Brain pericyte (primary cell): ENCODE results near the gene VAV2.
"Not testable (repeated sequence)": the region's sequence is repeated elsewhere in the genome, so short reads cannot be mapped to it uniquely, and the experiment has no call there.

Experiments used
- DNase-seq: peaks from one replicate; pipeline ENCODE4 v3.0.0-alpha.2; 2012; ENCODE audit warnings: low read depth, low spot score

Gene VAV2

GRCh38 chr9:133938086-133938485 lies 54.0 kb downstream of the VAV2 start:
- no peak for DNase-seq

GRCh38 chr9:133937120-133937519 lies 55.0 kb downstream of the VAV2 start:
- DNase-seq, result no peak

- DNase-seq, result no peak
Observed at GRCh38 chr9:133935328-133936005, 56.7 kb downstream of the VAV2 start.

- no peak for DNase-seq
Observed at GRCh38 chr9:133934482-133935232, 57.5 kb downstream of the VAV2 start.

GRCh38 chr9:133933426-133934026 lies 58.6 kb downstream of the VAV2 start:
- DNase-seq, result no peak

GRCh38 chr9:133932633-133933032 lies 59.5 kb downstream of the VAV2 start:
- DNase-seq, result no peak

- no peak for DNase-seq
Observed at GRCh38 chr9:133932181-133932580, 59.9 kb downstream of the VAV2 start.

GRCh38 chr9:133930682-133931485 lies 61.2 kb downstream of the VAV2 start:
- no peak for DNase-seq

GRCh38 chr9:133930046-133930681 lies 62.0 kb downstream of the VAV2 start:
- DNase-seq, result no peak

GRCh38 chr9:133929599-133929998 lies 62.5 kb downstream of the VAV2 start:
- no peak for DNase-seq

- no peak for DNase-seq
Observed at GRCh38 chr9:133928248-133928764, 63.8 kb downstream of the VAV2 start.

GRCh38 chr9:133927041-133927440 lies 65.1 kb downstream of the VAV2 start:
- DNase-seq, result no peak

GRCh38 chr9:133926165-133926856 lies 65.8 kb downstream of the VAV2 start:
- DNase-seq, result no peak

GRCh38 chr9:133924453-133924852 lies 67.7 kb downstream of the VAV2 start:
- DNase-seq, result no peak

- DNase-seq, result not testable (repeated sequence)
Observed at GRCh38 chr9:133923608-133924007, 68.5 kb downstream of the VAV2 start.

GRCh38 chr9:133921866-133922265 lies 70.3 kb downstream of the VAV2 start:
- no peak for DNase-seq

- DNase-seq, result no peak
Observed at GRCh38 chr9:133920471-133920870, 71.7 kb downstream of the VAV2 start.

- DNase-seq, result no peak
Observed at GRCh38 chr9:133919253-133920115, 72.6 kb downstream of the VAV2 start.

GRCh38 chr9:133918111-133918813 lies 73.9 kb downstream of the VAV2 start:
- no peak for DNase-seq
